B cell (primary cell): ENCODE data around the gene PSMD3. TPM values are rescaled to one million over a fixed set of nuclear protein-coding genes. Genes with fewer than 3 reads are reported as not detected.
A peak's percentile ranks its signal among the peaks of the same experiment; 100 is the strongest.

Experiments used
- ATAC-seq: fragments of 200-7000 bp; cut with Tn5 transposase; one replicate; pipeline ENCODE4 v1.10.0; 2021; ENCODE audit warnings: low read depth, mild to moderate bottlenecking, moderate number of reproducible peaks, moderate library complexity
- CTCF ChIA-PET: fragments of 350-600 bp; sonication (Branson Sonifier 250); formaldehyde crosslinking; loops from one replicate; lab custom pipeline; 2021; ENCODE audit warnings: antibody characterized with exemption, inconsistent platforms; lab: Charles Lee
- POLR2A ChIA-PET: fragments of 350-600 bp; sonication (Branson Sonifier 250); formaldehyde crosslinking; loops from one replicate; lab custom pipeline; 2021; ENCODE audit warnings: antibody characterized with exemption; lab: Charles Lee
- DNase-seq: peaks from one replicate; pipeline ENCODE4 v3.0.0; 2013
- H2AFZ ChIP-seq: 2 replicates; pipeline ENCODE4 v1.6.1; 2012; ENCODE audit warnings: mild to moderate bottlenecking, low read depth, low read length; ENCODE audit not compliant: insufficient read depth, poor library complexity, severe bottlenecking
- H3K27ac ChIP-seq, 2 donors: 1 replicate in 1 of 2; 2 replicates in 1 of 2; pipeline ENCODE4 v1.5.1; 2012 to 2013; ENCODE audit warnings: low read length in 2 of 2, mild to moderate bottlenecking in 2 of 2, moderate library complexity in 1 of 2
- H3K27me3 ChIP-seq, 4 experiments: fragments of 200-600 bp in 1 of 4; sonication (generic) in 1 of 4; replicated peaks in 1 of 4; 1 replicate in 2 of 4; 2 replicates in 2 of 4; pipeline versions ENCODE4 v1.6.1 to v1.7.0; 2013 to 2016; ENCODE audit warnings: low read length in 3 of 4, mild to moderate bottlenecking in 2 of 4, mixed read lengths in 1 of 4, moderate library complexity in 1 of 4; ENCODE audit not compliant: insufficient read depth in 4 of 4, control insufficient read depth in 3 of 4; ENCODE audit errors: control extremely low read depth in 1 of 4
- H3K36me3 ChIP-seq, 2 experiments: replicated peaks in 1 of 2; 1 replicate in 1 of 2; 2 replicates in 1 of 2; pipeline versions ENCODE4 v1.6.1 to v1.7.1; 2013; ENCODE audit warnings: low read length in 1 of 2; ENCODE audit not compliant: insufficient read depth in 2 of 2, control insufficient read depth in 1 of 2; ENCODE audit errors: control extremely low read depth in 1 of 2, extremely low read depth in 1 of 2
- H3K4me1 ChIP-seq, 2 donors: fragments of 200-600 bp in 1 of 2; sonication (generic) in 1 of 2; 1 replicate in 1 of 2; 2 replicates in 1 of 2; pipeline versions ENCODE4 v1.5.1 to v1.6.1; 2013 to 2017; ENCODE audit warnings: low read length in 2 of 2; ENCODE audit not compliant: control insufficient read depth in 2 of 2, insufficient read depth in 2 of 2
- H3K4me2 ChIP-seq: replicated peaks from 2 replicates; pipeline ENCODE3; 2012; ENCODE audit warnings: mild to moderate bottlenecking, low read depth, low read length; ENCODE audit not compliant: poor library complexity, severe bottlenecking
- H3K4me3 ChIP-seq, 5 experiments: fragments of 200-600 bp in 1 of 5; sonication (generic) in 1 of 5; 1 replicate in 3 of 5; 2 replicates in 2 of 5; pipeline versions ENCODE4 v1.5.1 to v1.7.0; 2011 to 2016; ENCODE audit warnings: low read length in 4 of 5, mild to moderate bottlenecking in 4 of 5, low read depth in 2 of 5, control low read depth in 1 of 5, moderate library complexity in 1 of 5; ENCODE audit not compliant: insufficient read depth in 1 of 5; ENCODE audit errors: control extremely low read depth in 1 of 5, extremely low read depth in 1 of 5
- H3K79me2 ChIP-seq: fragments of 200-600 bp; sonication (generic); one replicate; pipeline ENCODE4 v1.6.0; 2016; ENCODE audit warnings: low read length; ENCODE audit not compliant: control insufficient read depth, insufficient read depth
- H3K9ac ChIP-seq: fragments of 200-600 bp; sonication (generic); 2 replicates; pipeline ENCODE4 v1.6.1; 2017; ENCODE audit warnings: mild to moderate bottlenecking, low read length, moderate library complexity
- H3K9me3 ChIP-seq, 3 donors: one replicate each; pipeline versions ENCODE4 v1.6.1 to v1.7.1; 2013; ENCODE audit warnings: low read length in 2 of 3; ENCODE audit not compliant: control insufficient read depth in 2 of 3, insufficient read depth in 1 of 3; ENCODE audit errors: control extremely low read depth in 1 of 3
- H4K20me1 ChIP-seq: 2 replicates; pipeline ENCODE4 v1.6.0; 2012; ENCODE audit warnings: mild to moderate bottlenecking, low read length; ENCODE audit not compliant: insufficient read depth, control insufficient read depth, poor library complexity, severe bottlenecking
- H3K27ac Mint-ChIP-seq: one replicate; pipeline ENCODE4 v1.8.0; 2021; ENCODE audit warnings: mixed read lengths
- H3K27me3 Mint-ChIP-seq: one replicate; pipeline ENCODE4 v1.8.0; 2021; ENCODE audit warnings: mixed read lengths
- H3K4me1 Mint-ChIP-seq: one replicate; pipeline ENCODE4 v1.8.0; 2021; ENCODE audit warnings: mixed read lengths
- H3K4me3 Mint-ChIP-seq: one replicate; pipeline ENCODE4 v1.8.0; 2021; ENCODE audit warnings: mixed read lengths
- H3K9me3 Mint-ChIP-seq: one replicate; pipeline ENCODE4 v1.8.0; 2022; ENCODE audit warnings: mixed read lengths; ENCODE audit not compliant: insufficient read depth
- CTCF ChIP-seq: fragments of 200-600 bp; IDR thresholded peaks from one replicate; pipeline ENCODE4 v1.8.0; 2022; ENCODE audit warnings: antibody characterized with exemption, mild to moderate bottlenecking
- EZH2 ChIP-seq: IDR thresholded peaks from 2 replicates; pipeline ENCODE4 v1.6.1; 2012; ENCODE audit warnings: borderline replicate concordance, low read depth, mild to moderate bottlenecking, moderate library complexity, low read length; ENCODE audit not compliant: insufficient read depth, poor library complexity, severe bottlenecking
- WGBS: methylation state at CpG from one replicate; pipeline ENCODE4 v1.1.5; 2013; ENCODE audit warnings: missing lambda C conversion rate; ENCODE audit not compliant: insufficient coverage; 5-methylcytosine and 5-hydroxymethylcytosine counted together
- intact Hi-C: fragments of 100-400 bp; cut with micrococcal nuclease; formaldehyde crosslinking; loops from one replicate; pipeline ENCODE4 v1.10.0; 2022
- polyA plus RNA-seq: library from polyadenylated mRNA; depleted of rRNA; stranded (reverse); fragments of >200 nt; gene quantifications from 2 replicates; pipeline ENCODE4 v1.2.3, GENCODE V29; 2012
- total RNA-seq, 2 donors: library from RNA; stranded (reverse); fragments of 120-200 nt in 1 of 2; gene quantifications; 1 replicate in 1 of 2; 2 replicates in 1 of 2; pipeline versions ENCODE4 v1.2.3 to v1.2.4, GENCODE V29; 2013 to 2022

PSMD3 gene
- total and polyA plus RNA-seq, 2 donors (not counting 1 experiment from before 2014, with no cell fraction given), result 72.6 to 76.6 TPM

DNA sequence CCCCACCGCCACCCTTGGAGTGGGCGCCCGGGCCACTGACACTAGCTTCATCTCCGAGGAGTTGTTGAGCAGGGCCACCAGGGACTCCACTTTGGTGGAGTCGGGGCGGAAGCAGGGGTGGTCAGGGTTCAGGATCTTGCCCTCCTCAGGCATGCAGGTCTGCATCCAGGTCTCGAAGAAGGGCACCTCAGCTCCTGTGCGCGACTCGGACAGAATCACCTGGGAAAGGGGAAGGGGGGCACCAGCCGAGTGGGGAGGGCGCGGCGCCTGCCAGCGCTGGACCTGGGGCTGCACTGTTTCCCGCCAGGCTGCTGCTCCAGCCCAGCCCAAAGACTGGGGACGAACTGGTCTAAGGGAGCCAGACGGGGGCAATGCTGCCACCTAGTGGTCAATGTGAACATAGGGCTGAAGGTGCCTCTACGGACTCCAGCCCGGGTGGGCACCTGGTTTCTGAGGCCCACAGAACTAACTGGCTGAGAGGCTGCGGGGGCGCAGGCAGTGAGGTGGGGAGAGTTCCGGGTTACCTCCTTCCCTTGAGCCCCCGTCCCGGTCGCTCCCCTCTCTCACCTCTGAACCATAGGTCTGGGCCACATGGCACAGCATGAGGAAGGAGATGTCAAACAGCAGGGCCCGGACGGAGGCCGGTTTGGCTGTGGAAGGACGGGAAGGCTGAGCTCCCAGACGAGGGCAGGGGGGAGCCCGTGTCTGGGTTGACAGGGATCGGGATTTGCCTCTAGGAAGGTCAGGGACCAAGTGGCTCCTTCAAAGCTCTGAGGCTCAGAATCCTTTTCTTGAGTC is 46.4 kb downstream of the PSMD3 start:
- Mint-ChIP-seq H3K4me3 (no peak overlapping the region), H3K27ac (no peak overlapping the region), H3K27me3 (no peaks in the 10 kb centered on the region), H3K9me3 (no peaks in the 10 kb centered on the region), H3K4me1 (peaks cover 4% of the 10 kb centered on the region)
- H3K9ac ChIP-seq, result no peak overlapping the region
- no peak overlapping the region for H3K27ac ChIP-seq
- no peaks in the 10 kb centered on the region for H3K27me3 ChIP-seq
- intact Hi-C loops, result loop anchor here (1.0 kb wide), 4 partner anchors 59 to 405 kb away; no protein-coding TSS in a partner anchor
- peak; percentile 92 for ATAC-seq
- H3K36me3 ChIP-seq, result peaks cover 0 to 73% of the 10 kb centered on the region in 2 experiments
- H3K9me3 ChIP-seq, result no peaks in the 10 kb centered on the region
- CTCF ChIA-PET, result interaction anchor here (0.6 to 5.9 kb wide), 40 partner anchors 8 to 608 kb away, joined by 3 to 55 read pairs (median 4); partner anchors contain the start of genes CSF3, MED24 and RAPGEFL1
- peak; percentile 85 for DNase-seq
- H3K4me3 ChIP-seq, result no peak overlapping the region
- POLR2A ChIA-PET, result interaction anchor here (1.0 kb wide), 1 partner anchor 49 kb away, joined by 3 read pairs; no protein-coding TSS in a partner anchor
- no peak overlapping the region for H2AFZ ChIP-seq
- 65% methylated on average over 29 of the region's 33 CpGs for WGBS
- peak; percentile 94 for TF ChIP-seq CTCF
- no peak for TF ChIP-seq EZH2
- no peak overlapping the region for H3K4me2 ChIP-seq
- no peaks in the 10 kb centered on the region for H4K20me1 ChIP-seq
- no peaks in the 10 kb centered on the region for H3K79me2 ChIP-seq
- H3K4me1 ChIP-seq, result peaks cover 0 to 5% of the 10 kb centered on the region in 2 donors

- Histone ChIP-seq H3K4me3 (no peak overlapping the region), H3K36me3 (peaks cover 0 to 73% of the 10 kb centered on the region in 2 experiments), H3K27ac (no peak overlapping the region), H3K9ac (no peak overlapping the region), H3K4me1 (peaks cover 0 to 5% of the 10 kb centered on the region in 2 donors), H3K4me2 (no peak overlapping the region), H4K20me1 (no peaks in the 10 kb centered on the region), H3K79me2 (no peaks in the 10 kb centered on the region), H3K27me3 (no peaks in the 10 kb centered on the region), H3K9me3 (no peaks in the 10 kb centered on the region), H2AFZ (no peak overlapping the region)
- no peak overlapping the region for H3K27ac Mint-ChIP-seq
- DNase-seq (no peak), ATAC-seq (no peak)
- intact Hi-C loops, result loop anchor here (1.0 kb wide), 4 partner anchors 59 to 405 kb away; no protein-coding TSS in a partner anchor
- H3K27me3 Mint-ChIP-seq, result no peaks in the 10 kb centered on the region
- no peaks in the 10 kb centered on the region for H3K9me3 Mint-ChIP-seq
- TF ChIP-seq CTCF, result no peak
- TF ChIP-seq EZH2, result no peak
- no peak overlapping the region for H3K4me3 Mint-ChIP-seq
- WGBS, result 90% methylated on average over 2 of the region's 5 CpGs
- H3K4me1 Mint-ChIP-seq, result peaks cover 4% of the 10 kb centered on the region
- CTCF ChIA-PET, result interaction anchor here (0.7 to 5.9 kb wide), 32 partner anchors 9 to 607 kb away, joined by 3 to 55 read pairs (median 4); partner anchors contain the start of genes CSF3, MED24 and RAPGEFL1
- POLR2A ChIA-PET, result interaction anchor here (0.6 to 1.0 kb wide), 3 partner anchors 23 to 141 kb away, joined by 3 to 6 read pairs (median 3); no protein-coding TSS in a partner anchor
Observed at GRCh38 chr17:40027614-40028012, 47.0 kb downstream of the PSMD3 start.
